Peyer's patch (tissue), 4 donors: Measurements from ENCODE around the gene ITGA5. TPM values are rescaled to one million over a fixed set of nuclear protein-coding genes. Genes with fewer than 3 reads are reported as not detected.
A peak's percentile ranks its signal among the peaks of the same experiment; 100 is the strongest.

Experiments
- DNase-seq, 3 donors: peaks; one replicate each; pipeline ENCODE4 v3.0.0-alpha.2; 2017 to 2019
- H3K27ac ChIP-seq, 4 donors: fragments of 200-600 bp; sonication (generic); one replicate each; pipeline ENCODE4 v1.5.1; 2016 to 2019
- H3K27me3 ChIP-seq, 2 donors: fragments of 200-600 bp; sonication (generic); one replicate each; pipeline ENCODE4 v1.5.1; 2019
- H3K36me3 ChIP-seq, 3 donors: fragments of 200-600 bp; sonication (generic); one replicate each; pipeline ENCODE4 v1.5.1; 2016 to 2019
- H3K4me1 ChIP-seq, 4 donors: fragments of 200-600 bp; sonication (generic); one replicate each; pipeline ENCODE4 v1.5.1; 2016 to 2019
- H3K4me3 ChIP-seq, 4 donors: fragments of 200-600 bp; sonication (generic); 1 replicate in 3 of 4; 2 replicates in 1 of 4; pipeline ENCODE4 v1.5.1; 2016 to 2019; ENCODE audit warnings: mild to moderate bottlenecking in 1 of 4
- H3K9me3 ChIP-seq, 4 donors: fragments of 200-600 bp; sonication (generic); one replicate each; pipeline ENCODE4 v1.5.1; 2016 to 2019; ENCODE audit warnings: mild to moderate bottlenecking in 1 of 4
- POLR2A ChIP-seq, 2 donors: fragments of 450-650 bp; IDR thresholded peaks; one replicate each; pipeline ENCODE4 v1.5.1; 2017; ENCODE audit warnings: antibody characterized with exemption in 2 of 2, mild to moderate bottlenecking in 2 of 2, moderate library complexity in 2 of 2
- total RNA-seq, 4 donors: library from RNA; depleted of rRNA; stranded (reverse); fragments of >200 nt; gene quantifications; one replicate each; pipeline ENCODE4 v1.1.0, GENCODE V29; 2016
- TF ChIP-seq, protein P1 (sequence below), 6 experiments: fragments of 450-650 bp in 4 of 6; fragments of 200-600 bp in 2 of 6; sonication (generic) in 1 of 6; IDR thresholded peaks; one replicate each; pipeline ENCODE4 v1.5.1; 2017 to 2019; ENCODE audit warnings: antibody characterized with exemption in 6 of 6, mild to moderate bottlenecking in 3 of 6, moderate library complexity in 1 of 6

The ITGA5 gene
- total RNA-seq, 4 donors from 2014 or later: 21.0 to 78.4 (median 44.5) TPM

DNA sequence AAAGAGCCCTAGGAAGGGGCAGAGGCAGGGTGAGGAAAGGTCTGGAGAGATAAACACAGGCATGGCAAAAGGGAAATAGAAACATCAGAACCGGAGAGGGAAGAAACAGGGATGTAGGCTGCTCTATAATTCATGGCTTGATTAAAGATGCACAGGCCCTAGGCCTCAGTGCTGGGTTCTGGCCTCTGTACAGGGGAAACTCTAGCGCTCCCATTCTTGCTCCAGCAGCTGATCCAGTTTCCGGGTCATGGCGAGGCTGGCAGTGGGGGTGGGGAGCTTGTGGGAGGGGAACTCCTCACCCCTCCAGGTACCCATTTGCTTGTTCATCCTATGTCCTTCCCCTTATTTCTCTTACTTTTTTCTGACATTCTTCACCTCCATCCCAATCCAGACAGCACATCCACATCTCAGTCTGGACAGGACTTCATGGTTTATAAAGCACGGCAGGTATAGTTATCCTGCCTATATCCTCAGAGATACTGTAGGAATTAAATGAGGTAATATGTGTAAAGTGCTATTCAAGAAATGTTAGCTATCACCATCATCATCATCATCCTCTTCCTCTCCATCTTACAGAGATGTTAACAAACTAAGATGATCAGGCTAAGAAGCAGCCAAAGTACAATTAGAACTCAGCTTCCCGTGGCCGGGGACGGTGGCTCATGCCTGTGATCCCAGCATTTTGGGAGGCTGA is 46.8 kb downstream of the ITGA5 start:
- no peak for DNase-seq
- Histone ChIP-seq H3K27me3 (no peaks in the 10 kb centered on the region), H3K36me3 (no peaks in the 10 kb centered on the region), H3K4me1 (peaks cover 0 to 29% (median 0%) of the 10 kb centered on the region in 4 donors), H3K4me3 (no peak overlapping the region), H3K27ac (peak overlapping the region; percentile 30 to 67 (median 56)), H3K9me3 (no peaks in the 10 kb centered on the region)
- TF ChIP-seq, protein P1, sequence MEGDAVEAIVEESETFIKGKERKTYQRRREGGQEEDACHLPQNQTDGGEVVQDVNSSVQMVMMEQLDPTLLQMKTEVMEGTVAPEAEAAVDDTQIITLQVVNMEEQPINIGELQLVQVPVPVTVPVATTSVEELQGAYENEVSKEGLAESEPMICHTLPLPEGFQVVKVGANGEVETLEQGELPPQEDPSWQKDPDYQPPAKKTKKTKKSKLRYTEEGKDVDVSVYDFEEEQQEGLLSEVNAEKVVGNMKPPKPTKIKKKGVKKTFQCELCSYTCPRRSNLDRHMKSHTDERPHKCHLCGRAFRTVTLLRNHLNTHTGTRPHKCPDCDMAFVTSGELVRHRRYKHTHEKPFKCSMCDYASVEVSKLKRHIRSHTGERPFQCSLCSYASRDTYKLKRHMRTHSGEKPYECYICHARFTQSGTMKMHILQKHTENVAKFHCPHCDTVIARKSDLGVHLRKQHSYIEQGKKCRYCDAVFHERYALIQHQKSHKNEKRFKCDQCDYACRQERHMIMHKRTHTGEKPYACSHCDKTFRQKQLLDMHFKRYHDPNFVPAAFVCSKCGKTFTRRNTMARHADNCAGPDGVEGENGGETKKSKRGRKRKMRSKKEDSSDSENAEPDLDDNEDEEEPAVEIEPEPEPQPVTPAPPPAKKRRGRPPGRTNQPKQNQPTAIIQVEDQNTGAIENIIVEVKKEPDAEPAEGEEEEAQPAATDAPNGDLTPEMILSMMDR (IDR thresholded peaks at IDR 0.05): no peak

- H3K27me3 ChIP-seq: no peaks in the 10 kb centered on the region
- peak in 1 of 3 donors; percentile 65 for DNase-seq
- H3K4me1 ChIP-seq: peaks cover 0 to 29% (median 0%) of the 10 kb centered on the region in 4 donors
- no peaks in the 10 kb centered on the region for H3K9me3 ChIP-seq
- H3K36me3 ChIP-seq: no peaks in the 10 kb centered on the region
- TF ChIP-seq, protein P1 (IDR thresholded peaks at IDR 0.05): no peak
- no peak for TF ChIP-seq POLR2A (IDR thresholded peaks at IDR 0.05)
- H3K4me3 ChIP-seq: no peak overlapping the region
- peak overlapping the region; percentile 30 to 67 (median 56) for H3K27ac ChIP-seq
Measured at GRCh38 chr12:54371328-54372112, 47.5 kb downstream of the ITGA5 start.

DNA sequence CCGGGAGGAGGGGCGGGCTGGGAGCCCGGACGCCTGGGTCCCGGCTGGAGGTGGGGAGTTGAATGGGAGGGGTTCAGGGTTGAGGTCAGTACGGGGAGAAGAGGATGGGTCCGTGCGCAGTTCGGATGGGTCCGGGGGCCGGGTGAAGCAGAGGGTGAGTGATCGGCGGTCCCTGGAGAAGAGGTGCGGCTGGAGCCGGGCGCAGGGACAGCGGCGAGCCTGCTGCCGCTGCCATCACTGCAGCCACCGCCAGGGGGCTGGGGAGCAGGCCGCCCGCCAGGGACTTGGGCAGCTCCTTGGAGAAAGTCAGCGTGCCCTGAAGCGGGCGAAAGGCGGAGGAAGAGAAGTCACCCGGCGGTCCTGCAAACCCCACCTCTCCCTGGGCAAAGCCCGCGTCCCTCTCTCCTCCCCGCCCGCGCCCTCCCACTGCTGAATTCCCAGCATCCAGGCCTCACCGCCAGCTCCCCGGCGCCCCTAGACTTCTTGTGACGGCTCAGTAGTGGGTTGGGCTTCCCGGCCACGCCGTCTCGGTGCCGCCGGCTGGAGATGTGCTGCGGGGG is 48.8 kb downstream of the ITGA5 start:
- peak in 2 of 3 donors; percentile 80 to 85 for DNase-seq
- peak overlapping the region; percentile 53 to 67 (median 54) for H3K27ac ChIP-seq
- peak overlapping the region; percentile 15 to 54 (median 33) for H3K4me3 ChIP-seq
- H3K27me3 ChIP-seq: no peaks in the 10 kb centered on the region
- H3K9me3 ChIP-seq: no peaks in the 10 kb centered on the region
- no peaks in the 10 kb centered on the region for H3K36me3 ChIP-seq
- TF ChIP-seq, protein P1 (IDR thresholded peaks at IDR 0.05): peak; percentile 32 to 91 (median 81)
- no peak for TF ChIP-seq POLR2A (IDR thresholded peaks at IDR 0.05)
- peaks cover 0 to 29% (median 0%) of the 10 kb centered on the region in 4 donors for H3K4me1 ChIP-seq

- H3K27me3 ChIP-seq: no peaks in the 10 kb centered on the region
- no peaks in the 10 kb centered on the region for H3K9me3 ChIP-seq
- H3K36me3 ChIP-seq: no peaks in the 10 kb centered on the region
- peak overlapping the region in 3 of 4 donors; percentile 24 to 54 (median 42) for H3K4me3 ChIP-seq
- DNase-seq: no peak
- TF ChIP-seq, protein P1 (IDR thresholded peaks at IDR 0.05): no peak
- no peak for TF ChIP-seq POLR2A (IDR thresholded peaks at IDR 0.05)
- H3K27ac ChIP-seq: peak overlapping the region; percentile 1 to 67 (median 54)
- H3K4me1 ChIP-seq: peaks cover 0 to 29% (median 0%) of the 10 kb centered on the region in 4 donors
Measured at GRCh38 chr12:54369597-54370131, 49.4 kb downstream of the ITGA5 start.
